Activated CD4-positive, alpha-beta T cell treated with anti-CD3 and anti-CD28 coated beads, Interleukin-2, amount 50 U/mL, for 16 hours (primary cell): ENCODE measurements around the gene SLC38A4.
"Not testable (repeated sequence)": the region's sequence is repeated elsewhere in the genome, so short reads cannot be mapped to it uniquely, and the experiment has no call there.

ENCODE experiments used
- DNase-seq: peaks from one replicate; pipeline ENCODE4 v3.0.0-alpha.2; 2020

Gene SLC38A4

GRCh38 chr12:46773586-46774321, 52.0 kb downstream of the SLC38A4 start:
- DNase-seq: no peak

GRCh38 chr12:46771268-46771827, 54.4 kb downstream of the SLC38A4 start:
- no peak for DNase-seq

GRCh38 chr12:46770501-46771183, 55.2 kb downstream of the SLC38A4 start:
- DNase-seq: no peak

GRCh38 chr12:46764005-46764404, 61.8 kb downstream of the SLC38A4 start:
- DNase-seq: no peak

- DNase-seq: peak; percentile 60
Observed at GRCh38 chr12:46763230-46763629, 62.6 kb downstream of the SLC38A4 start.

GRCh38 chr12:46754550-46754949, 71.2 kb downstream of the SLC38A4 start:
- DNase-seq: no peak

GRCh38 chr12:46752396-46752795, 73.4 kb downstream of the SLC38A4 start:
- DNase-seq: no peak

GRCh38 chr12:46751173-46751572, 74.6 kb downstream of the SLC38A4 start:
- no peak for DNase-seq

- no peak for DNase-seq
Observed at GRCh38 chr12:46749322-46749721, 76.5 kb downstream of the SLC38A4 start.

GRCh38 chr12:46744283-46744682, 81.5 kb downstream of the SLC38A4 start:
- no peak for DNase-seq

- DNase-seq: no peak
Observed at GRCh38 chr12:46743456-46743855, 82.3 kb downstream of the SLC38A4 start.

GRCh38 chr12:46742271-46742670, 83.5 kb downstream of the SLC38A4 start:
- DNase-seq: not testable (repeated sequence)

GRCh38 chr12:46725332-46725731, 100.5 kb downstream of the SLC38A4 start:
- no peak for DNase-seq

GRCh38 chr12:46723629-46724419, 102.0 kb downstream of the SLC38A4 start:
- DNase-seq: no peak

GRCh38 chr12:46722394-46723185, 103.2 kb downstream of the SLC38A4 start:
- DNase-seq: no peak

- no peak for DNase-seq
Observed at GRCh38 chr12:46718495-46718894, 107.3 kb downstream of the SLC38A4 start.

- DNase-seq: no peak
Observed at GRCh38 chr12:46717868-46718267, 107.9 kb downstream of the SLC38A4 start.

- no peak for DNase-seq
Observed at GRCh38 chr12:46717159-46717558, 108.6 kb downstream of the SLC38A4 start.
